ENCODE measurements around the gene SUN1. TPM values are rescaled to one million over a fixed set of nuclear protein-coding genes. Genes with fewer than 3 reads are reported as not detected.

Gene SUN1
- total RNA-seq, 1 donor from 2014 or later, result 99.9 TPM

DNA sequence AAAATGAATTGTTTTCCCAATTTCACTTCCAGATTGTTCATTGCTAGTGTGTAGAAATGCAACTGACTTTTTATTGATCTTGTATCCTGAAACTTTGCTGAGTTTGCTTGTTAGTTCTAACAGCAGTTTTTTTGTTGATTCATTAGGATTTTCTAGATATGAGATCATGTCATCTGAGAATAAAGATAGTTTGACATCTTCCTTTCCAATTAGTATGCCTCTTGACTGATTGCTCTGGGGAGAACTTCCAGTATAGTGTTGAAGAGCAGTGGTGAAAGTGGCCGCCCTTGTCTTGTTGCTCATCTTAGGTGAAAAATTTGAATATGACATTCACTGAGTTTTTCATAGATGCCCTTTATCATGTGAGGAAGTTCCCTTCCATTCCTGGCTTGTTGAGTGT lies 11.9 kb upstream of the SUN1 start:
- TF ChIP-seq, protein P1, sequence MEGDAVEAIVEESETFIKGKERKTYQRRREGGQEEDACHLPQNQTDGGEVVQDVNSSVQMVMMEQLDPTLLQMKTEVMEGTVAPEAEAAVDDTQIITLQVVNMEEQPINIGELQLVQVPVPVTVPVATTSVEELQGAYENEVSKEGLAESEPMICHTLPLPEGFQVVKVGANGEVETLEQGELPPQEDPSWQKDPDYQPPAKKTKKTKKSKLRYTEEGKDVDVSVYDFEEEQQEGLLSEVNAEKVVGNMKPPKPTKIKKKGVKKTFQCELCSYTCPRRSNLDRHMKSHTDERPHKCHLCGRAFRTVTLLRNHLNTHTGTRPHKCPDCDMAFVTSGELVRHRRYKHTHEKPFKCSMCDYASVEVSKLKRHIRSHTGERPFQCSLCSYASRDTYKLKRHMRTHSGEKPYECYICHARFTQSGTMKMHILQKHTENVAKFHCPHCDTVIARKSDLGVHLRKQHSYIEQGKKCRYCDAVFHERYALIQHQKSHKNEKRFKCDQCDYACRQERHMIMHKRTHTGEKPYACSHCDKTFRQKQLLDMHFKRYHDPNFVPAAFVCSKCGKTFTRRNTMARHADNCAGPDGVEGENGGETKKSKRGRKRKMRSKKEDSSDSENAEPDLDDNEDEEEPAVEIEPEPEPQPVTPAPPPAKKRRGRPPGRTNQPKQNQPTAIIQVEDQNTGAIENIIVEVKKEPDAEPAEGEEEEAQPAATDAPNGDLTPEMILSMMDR (conservative IDR thresholded peaks at IDR 0.05), result no peak
- peaks cover 6% of the 10 kb centered on the region for H3K27me3 Mint-ChIP-seq (ENCODE audit: low read depth)
- H3K4me3 Mint-ChIP-seq, result peak overlapping the region; percentile 25
- DNase-seq (ENCODE audit: low read depth, low spot score), result no peak
- no peak overlapping the region for H3K27ac Mint-ChIP-seq (ENCODE audit: unreplicated experiment)
- H3K4me1 Mint-ChIP-seq, result peaks cover 56% of the 10 kb centered on the region
- H3K36me3 Mint-ChIP-seq (ENCODE audit: low read depth), result no peaks in the 10 kb centered on the region
- H3K9me3 Mint-ChIP-seq, result no peaks in the 10 kb centered on the region

DNA sequence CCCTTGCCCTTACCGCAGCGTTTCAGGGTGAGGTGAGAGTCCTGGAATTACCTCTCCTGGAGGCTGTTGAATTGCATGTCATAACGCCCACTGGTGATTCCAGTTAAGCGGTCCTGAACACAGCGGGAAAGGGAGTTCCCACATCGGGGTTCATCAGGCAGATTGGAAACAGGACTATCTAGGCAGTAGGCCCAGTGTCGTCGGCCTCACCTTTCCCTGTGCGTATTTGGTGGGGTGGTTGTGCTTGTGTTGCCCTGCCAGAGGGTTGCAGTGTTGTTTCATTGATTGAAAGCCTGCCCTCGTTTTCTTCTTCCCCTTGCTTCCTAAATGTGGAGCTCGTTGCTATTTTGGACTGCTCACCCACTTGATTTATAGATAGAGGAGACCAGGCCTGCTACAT lies 10.6 kb upstream of the SUN1 start:
- Mint-ChIP-seq H3K9me3 (no peaks in the 10 kb centered on the region), H3K27me3 (ENCODE audit: low read depth) (peaks cover 4% of the 10 kb centered on the region), H3K4me3 (peak overlapping the region; percentile 25), H3K27ac (ENCODE audit: unreplicated experiment) (no peak overlapping the region), H3K4me1 (peaks cover 67% of the 10 kb centered on the region), H3K36me3 (ENCODE audit: low read depth) (no peaks in the 10 kb centered on the region)
- TF ChIP-seq, protein P1 (conservative IDR thresholded peaks at IDR 0.05), result no peak
- no peak for DNase-seq (ENCODE audit: low read depth, low spot score)

DNA sequence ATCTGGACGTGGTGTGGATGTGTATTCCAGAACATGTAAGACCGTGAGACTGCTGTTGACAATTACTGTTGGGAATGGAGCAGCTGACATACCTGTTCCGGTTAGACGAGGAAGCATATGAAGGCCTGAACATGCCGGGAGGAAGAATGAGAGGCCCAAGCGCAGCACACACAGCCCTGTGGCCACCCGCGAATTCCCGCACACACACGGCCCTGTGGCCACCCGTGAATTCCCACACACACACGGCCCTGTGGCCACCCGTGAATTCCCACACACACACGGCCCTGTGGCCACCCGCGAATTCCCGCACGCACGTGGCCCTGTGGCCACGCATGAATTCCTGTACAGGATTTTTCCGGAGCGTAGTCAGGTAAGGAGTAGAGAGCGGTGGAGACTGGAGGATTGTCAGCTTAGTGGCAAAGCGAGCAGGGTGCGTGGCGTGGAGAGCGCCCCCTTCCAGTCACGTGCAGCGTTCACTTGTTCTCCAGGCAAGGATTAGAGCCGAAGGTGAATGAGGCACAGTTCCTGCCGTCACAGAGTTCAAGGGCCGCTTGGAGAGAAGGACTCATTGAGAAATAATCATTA lies 9.5 kb upstream of the SUN1 start:
- TF ChIP-seq, protein P1 (conservative IDR thresholded peaks at IDR 0.05), result peak; percentile 19
- Mint-ChIP-seq H3K9me3 (no peaks in the 10 kb centered on the region), H3K4me3 (no peak overlapping the region), H3K36me3 (ENCODE audit: low read depth) (no peaks in the 10 kb centered on the region), H3K27me3 (ENCODE audit: low read depth) (peaks cover 4% of the 10 kb centered on the region), H3K4me1 (peaks cover 61% of the 10 kb centered on the region), H3K27ac (ENCODE audit: unreplicated experiment) (no peak overlapping the region)
- no peak for DNase-seq (ENCODE audit: low read depth, low spot score)

DNA sequence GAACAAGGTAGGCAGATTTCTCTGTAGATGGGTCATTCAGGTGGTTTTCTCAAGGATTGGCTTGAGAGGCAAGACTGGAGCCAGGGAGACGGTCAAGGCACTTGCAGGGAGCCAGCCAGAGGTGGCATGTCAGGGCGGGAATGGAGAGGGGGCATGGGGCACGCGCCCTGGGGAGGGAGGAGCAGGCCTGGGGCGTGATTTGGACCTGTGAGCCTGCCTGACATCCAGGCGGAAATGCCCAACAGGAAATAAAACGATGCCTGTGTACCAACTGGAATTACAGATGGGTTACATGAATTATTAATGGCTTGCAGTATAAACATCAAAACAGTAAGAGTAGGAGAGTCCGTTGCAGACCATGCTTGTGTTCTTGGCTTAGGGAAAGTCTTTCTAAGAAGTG lies 8.6 kb upstream of the SUN1 start:
- no peak overlapping the region for H3K4me3 Mint-ChIP-seq
- no peaks in the 10 kb centered on the region for H3K36me3 Mint-ChIP-seq (ENCODE audit: low read depth)
- peaks cover 53% of the 10 kb centered on the region for H3K4me1 Mint-ChIP-seq
- no peak overlapping the region for H3K27ac Mint-ChIP-seq (ENCODE audit: unreplicated experiment)
- DNase-seq (ENCODE audit: low read depth, low spot score), result no peak
- no peaks in the 10 kb centered on the region for H3K27me3 Mint-ChIP-seq (ENCODE audit: low read depth)
- H3K9me3 Mint-ChIP-seq, result no peaks in the 10 kb centered on the region
- TF ChIP-seq, protein P1 (conservative IDR thresholded peaks at IDR 0.05), result no peak

DNA sequence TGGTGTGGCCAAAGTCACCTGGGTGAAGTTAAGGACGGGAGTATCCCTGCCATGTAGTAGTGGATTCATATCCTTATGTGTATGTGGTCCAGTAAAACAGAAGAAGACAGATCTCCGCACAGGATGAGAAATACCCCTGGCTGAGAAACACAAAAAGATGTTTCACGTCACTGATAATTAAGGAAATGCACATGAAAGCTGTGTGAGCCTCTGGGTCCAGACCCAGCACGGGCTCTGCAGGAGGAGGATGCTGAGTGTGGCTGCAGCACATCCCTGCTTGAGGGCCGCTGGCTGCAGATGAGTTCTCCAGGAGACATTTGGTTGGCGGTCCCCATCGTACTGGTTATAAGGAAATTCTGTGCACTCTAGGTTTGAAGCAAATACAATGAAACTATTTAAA lies 8.2 kb upstream of the SUN1 start:
- no peak overlapping the region for H3K4me3 Mint-ChIP-seq
- H3K27me3 Mint-ChIP-seq (ENCODE audit: low read depth), result no peaks in the 10 kb centered on the region
- H3K4me1 Mint-ChIP-seq, result peaks cover 55% of the 10 kb centered on the region
- H3K36me3 Mint-ChIP-seq (ENCODE audit: low read depth), result no peaks in the 10 kb centered on the region
- no peaks in the 10 kb centered on the region for H3K9me3 Mint-ChIP-seq
- DNase-seq (ENCODE audit: low read depth, low spot score), result no peak
- TF ChIP-seq, protein P1 (conservative IDR thresholded peaks at IDR 0.05), result no peak
- no peak overlapping the region for H3K27ac Mint-ChIP-seq (ENCODE audit: unreplicated experiment)
